WTC11 (cell line): Measurements from ENCODE around the gene GPR139.

ENCODE experiments used
- CBFB ChIP-seq: sonication (generic); formaldehyde crosslinking; IDR thresholded peaks from 2 replicates; pipeline ENCODE4 v1.8.1; 2022; ENCODE audit warnings: mild to moderate bottlenecking, low read depth, missing genetic modification reagents
- CTCF ChIP-seq: fragments of 200-600 bp; IDR thresholded peaks from 2 replicates; pipeline ENCODE4 v1.8.0; 2022; ENCODE audit warnings: antibody characterized with exemption
- ELF4 ChIP-seq: sonication (generic); formaldehyde crosslinking; IDR thresholded peaks from 2 replicates; pipeline ENCODE4 v1.8.1; 2022; ENCODE audit warnings: low read depth, mild to moderate bottlenecking, moderate library complexity, missing genetic modification reagents
- JUN ChIP-seq: sonication (generic); formaldehyde crosslinking; IDR thresholded peaks from 2 replicates; pipeline ENCODE4 v1.8.0; 2023; ENCODE audit warnings: mild to moderate bottlenecking, missing genetic modification reagents

- no peak for TF ChIP-seq ELF4 (CRISPR knock-in tag)
- no peak for TF ChIP-seq CBFB
- no peak for TF ChIP-seq CTCF
- TF ChIP-seq JUN (CRISPR knock-in tag), result no peak
These were observed 11.0 kb upstream of the GPR139 start for GRCh38 chr16:20084624-20085226.
